Stimulated activated CD4-positive, alpha-beta T cell treated with anti-CD3 and anti-CD28 coated beads, Interleukin-15, amount 100 ng/mL, for 48 hours (primary cell): ENCODE measurements around the gene NCF4.

Source experiments
- DNase-seq, 2 donors: peaks; one replicate each; pipeline ENCODE4 v3.0.0-alpha.2; 2020; ENCODE audit warnings: low read depth in 2 of 2

The NCF4 gene

GRCh38 chr22:36860821-36861659, at the start of gene NCF4:
Gene NCF4, plus strand, starts transcription at chr22:36861006. Its CDS starts 166 bp downstream, at chr22:36861172.
- DNase-seq = peak; percentile 17 to 39

- no peak for DNase-seq
These were observed 49.6 kb upstream of the NCF4 start for GRCh38 chr22:36811094-36811800.

GRCh38 chr22:36814801-36815200, 46.0 kb upstream of the NCF4 start:
- DNase-seq = no peak

- no peak for DNase-seq
These were observed 45.1 kb upstream of the NCF4 start for GRCh38 chr22:36815558-36816338.

- no peak for DNase-seq
These were observed 44.5 kb upstream of the NCF4 start for GRCh38 chr22:36816339-36816635.

GRCh38 chr22:36816636-36817524, 43.9 kb upstream of the NCF4 start, which contains the start of gene PVALB:
Gene PVALB, minus strand, starts transcription at chr22:36817035. Its CDS starts 30 bp downstream, at chr22:36817005.
- DNase-seq = no peak

- no peak for DNase-seq
These were observed 43.3 kb upstream of the NCF4 start for GRCh38 chr22:36817525-36817848.

GRCh38 chr22:36818010-36818642, 42.7 kb upstream of the NCF4 start:
- no peak for DNase-seq

GRCh38 chr22:36819112-36819511, 41.7 kb upstream of the NCF4 start:
- no peak for DNase-seq

GRCh38 chr22:36822581-36822980, 38.2 kb upstream of the NCF4 start:
- no peak for DNase-seq

GRCh38 chr22:36823186-36823839, 37.5 kb upstream of the NCF4 start:
- no peak for DNase-seq

GRCh38 chr22:36824655-36825054, 36.2 kb upstream of the NCF4 start:
- no peak for DNase-seq

- no peak for DNase-seq
These were observed 34.5 kb upstream of the NCF4 start for GRCh38 chr22:36826262-36826661.

- no peak for DNase-seq
These were observed 32.0 kb upstream of the NCF4 start for GRCh38 chr22:36828815-36829214.

GRCh38 chr22:36829370-36830002, 31.3 kb upstream of the NCF4 start:
- no peak for DNase-seq

GRCh38 chr22:36830601-36831000, 30.2 kb upstream of the NCF4 start:
- no peak for DNase-seq

GRCh38 chr22:36831206-36831605, 29.6 kb upstream of the NCF4 start:
- no peak for DNase-seq

- no peak for DNase-seq
These were observed 29.1 kb upstream of the NCF4 start for GRCh38 chr22:36831717-36832116.

GRCh38 chr22:36833073-36833472, 27.7 kb upstream of the NCF4 start:
- no peak for DNase-seq

- no peak for DNase-seq
These were observed 24.9 kb upstream of the NCF4 start for GRCh38 chr22:36835903-36836302.
